Stimulated activated CD8-positive, alpha-beta memory T cell treated with anti-CD3 and anti-CD28 coated beads, Interleukin-15, amount 100 ng/mL, for 1 hour (primary cell): ENCODE data around the gene ELOVL6.
"Not testable (repeated sequence)": the region's sequence is repeated elsewhere in the genome, so short reads cannot be mapped to it uniquely, and the experiment has no call there.

Experiments used
- DNase-seq: peaks from one replicate; pipeline ENCODE4 v3.0.0-alpha.2; 2020; ENCODE audit warnings: low read depth

ELOVL6 gene

DNA sequence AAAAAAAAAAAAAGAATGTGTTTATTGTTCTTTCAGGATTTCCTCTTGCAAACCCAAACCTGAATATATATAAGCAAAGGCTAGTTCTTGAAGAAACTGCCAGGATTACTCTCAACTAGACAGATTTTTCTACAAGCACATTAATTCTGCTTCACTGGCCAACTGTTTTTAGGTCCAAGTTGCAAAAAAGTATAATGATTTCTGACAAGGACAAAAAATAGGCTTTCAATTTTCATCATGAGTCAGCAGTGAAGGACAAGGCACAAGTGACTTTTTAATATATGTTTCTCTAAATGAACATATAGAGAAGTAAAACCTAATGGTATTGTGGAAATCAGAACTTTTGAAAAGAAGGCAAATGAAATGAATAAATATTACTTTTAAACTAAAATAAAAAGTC is 73.7 kb downstream of the ELOVL6 start:
- DNase-seq, result no peak

DNA sequence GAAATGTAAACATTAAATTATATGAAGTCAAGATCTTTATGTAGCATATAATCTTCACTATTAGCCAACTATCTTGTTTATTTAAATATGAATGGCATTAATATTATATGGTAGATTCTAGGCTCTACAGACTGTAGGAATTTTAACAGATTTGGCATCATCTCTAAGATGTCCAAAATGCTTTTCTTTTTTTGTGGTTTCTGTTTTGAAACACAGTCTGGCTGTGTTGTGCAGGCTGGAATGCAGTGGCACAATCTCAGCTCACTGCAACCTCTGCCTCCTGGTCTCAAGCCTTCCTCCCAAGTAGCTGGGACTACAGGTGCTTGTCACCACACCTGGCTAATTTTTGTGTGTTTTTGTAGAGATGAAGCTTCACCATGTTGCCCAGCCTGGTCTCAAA is 76.2 kb downstream of the ELOVL6 start:
- DNase-seq, result no peak

DNA sequence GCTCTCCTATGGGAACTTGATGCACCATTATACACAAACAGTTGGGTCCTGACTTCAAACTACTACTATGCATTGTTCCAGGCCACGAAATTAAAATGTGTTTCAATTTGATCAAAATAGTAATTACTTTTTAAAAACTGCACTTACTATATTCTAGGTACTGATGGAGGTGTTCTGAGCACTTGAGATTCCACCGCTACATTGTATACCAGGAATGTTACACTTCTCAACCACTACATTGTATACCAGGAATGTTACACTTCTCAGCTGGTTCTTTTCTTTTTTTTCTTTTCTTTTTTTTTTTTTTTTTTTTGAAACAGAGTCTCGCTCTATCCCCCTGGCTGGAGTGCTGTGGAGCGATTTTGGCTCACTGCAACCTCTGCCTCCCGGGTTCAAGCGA is 77.9 kb downstream of the ELOVL6 start:
- DNase-seq, result no peak

GRCh38 chr4:110119880-110120279 is 78.5 kb downstream of the ELOVL6 start:
- no peak for DNase-seq

DNA sequence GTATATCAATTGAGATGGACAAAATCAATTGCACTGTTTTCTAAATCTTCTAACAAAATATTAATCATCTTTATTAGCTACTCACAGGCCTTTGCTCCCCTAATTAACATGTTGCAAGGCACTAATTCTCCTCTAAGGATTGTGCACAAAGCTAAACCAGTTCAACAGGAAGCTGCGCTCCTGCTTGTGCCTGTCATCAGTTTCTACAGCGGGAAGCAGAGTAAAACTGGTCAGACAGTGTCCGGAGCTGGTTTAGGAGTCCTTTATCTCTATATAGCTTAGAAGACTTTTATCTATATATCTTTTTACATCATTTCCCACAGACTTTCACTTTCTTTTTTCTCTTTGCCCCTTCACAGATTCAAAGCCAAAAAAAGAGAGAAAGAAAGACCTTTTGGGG is 79.1 kb downstream of the ELOVL6 start:
- no peak for DNase-seq

DNA sequence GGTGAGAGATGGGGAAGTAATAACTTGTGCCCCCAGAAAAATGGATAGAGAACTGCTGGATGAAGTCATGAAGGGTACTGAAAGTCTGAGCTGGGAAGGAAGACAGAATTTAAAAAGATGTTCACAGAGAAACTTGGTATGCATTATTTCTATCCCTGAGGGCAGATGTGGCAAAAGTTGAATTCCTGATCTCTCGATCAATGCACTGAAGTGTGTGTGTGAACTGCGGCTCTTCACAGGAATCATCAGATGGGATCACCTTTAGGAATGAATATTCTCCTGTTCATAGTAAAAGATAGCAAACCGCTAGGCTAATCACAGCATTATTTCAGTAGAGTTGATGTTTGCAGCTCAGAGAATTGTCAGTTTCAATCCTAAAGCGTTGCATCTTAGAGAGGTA is 86.4 kb downstream of the ELOVL6 start:
- no peak for DNase-seq

- DNase-seq, result no peak
Measured at GRCh38 chr4:110109455-110109854, 89.0 kb downstream of the ELOVL6 start.

DNA sequence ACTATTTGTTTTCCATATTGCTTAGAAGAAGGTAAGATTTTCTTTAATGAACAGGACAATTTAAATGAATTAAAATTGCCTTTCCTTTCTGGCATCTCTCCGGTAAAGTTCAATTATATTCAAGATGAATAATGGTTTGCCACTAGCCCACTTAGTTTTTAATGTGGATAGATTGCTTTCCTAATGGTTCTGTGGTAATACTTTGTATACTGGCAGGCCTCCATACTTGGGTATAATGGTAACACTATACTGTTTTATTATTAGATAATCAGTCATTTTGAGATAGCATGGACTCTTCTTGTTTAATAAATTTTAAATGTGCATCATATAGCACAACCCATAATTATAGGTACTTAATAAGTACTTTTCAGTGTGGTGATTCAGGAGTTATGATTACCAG is 89.5 kb downstream of the ELOVL6 start:
- no peak for DNase-seq

- DNase-seq, result no peak
Measured at GRCh38 chr4:110108422-110108821, 90.0 kb downstream of the ELOVL6 start.

DNA sequence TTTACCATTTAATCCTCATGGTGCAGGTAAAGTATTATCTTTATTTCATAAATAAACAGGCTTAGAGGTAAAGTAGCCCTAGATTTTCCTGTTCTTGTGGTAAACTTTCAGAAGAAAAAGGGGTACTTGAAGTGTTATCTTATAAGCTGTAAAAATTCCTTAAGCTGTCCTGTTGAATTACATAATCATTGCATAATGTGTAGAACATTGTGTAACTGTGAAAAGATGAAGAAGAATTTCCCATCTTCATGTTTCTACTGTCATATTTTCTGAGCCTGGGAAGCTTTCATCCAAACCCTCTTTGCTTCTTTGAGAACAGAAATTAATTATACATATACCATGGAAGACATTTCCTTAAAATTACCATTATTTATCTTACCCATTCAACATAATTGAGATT is 90.5 kb downstream of the ELOVL6 start:
- DNase-seq, result no peak

DNA sequence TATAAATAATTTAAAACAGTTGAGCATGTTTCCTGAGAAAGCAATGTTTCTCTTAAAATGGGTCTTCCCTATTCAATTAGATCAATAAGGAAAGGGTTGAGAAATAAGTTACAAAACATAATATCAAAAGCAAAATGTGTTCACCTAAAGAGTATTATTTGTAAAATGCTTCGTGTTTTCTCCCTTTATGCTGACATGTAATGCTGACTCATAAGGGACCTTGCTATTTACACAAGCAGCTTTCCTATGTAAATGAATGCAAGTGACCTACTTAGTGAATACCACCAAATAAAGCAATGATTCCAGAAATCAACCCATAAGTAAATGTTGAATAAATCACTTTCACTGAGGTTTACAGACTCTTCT is 91.5 kb downstream of the ELOVL6 start:
- DNase-seq, result no peak

GRCh38 chr4:110104661-110105060 is 93.8 kb downstream of the ELOVL6 start:
- DNase-seq, result no peak

DNA sequence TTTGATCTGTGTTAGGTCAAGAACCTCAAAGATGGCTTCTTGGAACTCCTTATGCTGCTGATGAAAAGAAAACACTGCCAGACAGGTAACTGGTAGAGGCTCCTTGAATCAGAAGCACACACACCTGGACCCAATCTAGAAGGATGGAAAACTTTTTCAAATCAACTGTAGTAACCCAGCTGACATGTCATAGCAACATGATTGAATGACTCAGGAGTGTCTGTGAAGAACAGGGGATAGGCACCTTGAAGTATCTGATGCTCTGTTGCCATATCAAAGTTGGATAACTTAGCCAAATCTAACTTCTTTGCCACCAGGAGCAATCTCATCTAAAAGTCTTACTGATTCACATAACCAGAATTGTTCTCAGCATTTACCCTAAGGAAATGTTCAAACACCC is 98.8 kb downstream of the ELOVL6 start:
- no peak for DNase-seq

DNA sequence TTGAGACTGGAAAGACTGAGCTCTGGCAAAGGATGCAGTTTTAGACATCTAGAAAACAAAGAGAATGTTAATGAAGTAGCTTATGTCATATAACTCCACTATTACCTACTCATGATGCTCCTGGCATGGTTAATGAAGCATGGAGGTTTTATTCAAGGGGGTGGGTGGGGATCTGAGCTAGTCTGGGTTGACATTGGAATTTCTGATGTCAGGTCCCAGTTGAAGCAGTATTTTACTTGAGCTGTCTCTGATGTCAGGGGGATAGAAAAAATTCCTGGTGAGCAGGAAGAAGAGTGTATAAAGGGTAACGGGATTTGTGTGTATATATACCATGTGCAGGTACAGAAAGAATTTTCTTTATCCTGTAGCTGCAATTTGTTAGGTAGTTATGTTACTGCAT is 102.0 kb downstream of the ELOVL6 start:
- DNase-seq, result no peak

GRCh38 chr4:110092646-110093045 is 105.8 kb downstream of the ELOVL6 start:
- no peak for DNase-seq

- no peak for DNase-seq
Measured at GRCh38 chr4:110091434-110092140, 106.8 kb downstream of the ELOVL6 start.

DNA sequence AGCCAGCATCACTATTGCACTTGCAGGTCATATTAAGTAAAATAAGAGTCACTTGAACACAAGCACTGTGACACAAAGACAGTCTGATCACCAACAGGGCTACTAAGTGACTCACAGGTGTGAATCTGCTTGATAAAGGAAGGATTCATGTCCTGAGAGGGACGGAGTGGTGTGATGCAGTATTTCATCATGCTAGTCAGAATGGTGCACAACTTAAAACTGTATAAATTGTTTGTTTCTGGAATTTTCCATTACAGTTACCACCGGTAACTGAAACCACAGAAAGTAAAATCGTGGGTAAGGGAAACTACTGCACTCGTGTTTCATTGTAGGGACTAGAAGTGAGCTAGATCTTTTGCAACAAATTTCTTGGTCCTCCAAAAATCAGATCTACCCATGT is 109.7 kb downstream of the ELOVL6 start:
- no peak for DNase-seq

DNA sequence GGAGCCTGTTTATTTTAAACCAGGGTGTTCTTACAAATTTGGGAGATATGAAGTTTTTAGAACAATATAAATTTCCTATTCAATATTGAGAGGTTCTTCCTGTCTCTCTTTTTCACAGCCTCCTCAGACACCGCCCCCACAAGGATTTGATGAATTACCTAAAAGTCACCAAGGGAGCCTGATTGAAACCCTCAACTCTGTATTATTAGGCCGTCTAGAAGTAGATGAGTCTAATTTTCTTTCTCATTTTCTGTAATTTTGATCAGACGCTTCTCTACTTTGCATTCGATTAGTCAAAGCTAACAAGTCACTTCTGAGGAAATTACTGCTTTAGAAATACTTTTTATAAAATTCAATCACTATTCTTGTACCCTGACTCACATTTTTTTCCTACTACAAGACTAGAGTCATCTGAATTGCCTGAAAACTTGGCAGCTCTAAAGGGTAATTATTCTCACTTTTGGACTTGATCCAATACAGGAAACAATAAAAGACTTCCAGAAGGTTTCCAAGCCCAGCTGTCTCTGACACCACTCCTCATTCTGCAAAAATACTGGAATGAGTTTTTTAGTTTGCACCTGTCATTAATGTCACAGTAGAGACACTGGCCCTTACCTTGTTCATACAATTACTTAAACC is 111.2 kb downstream of the ELOVL6 start:
- DNase-seq, result no peak

DNA sequence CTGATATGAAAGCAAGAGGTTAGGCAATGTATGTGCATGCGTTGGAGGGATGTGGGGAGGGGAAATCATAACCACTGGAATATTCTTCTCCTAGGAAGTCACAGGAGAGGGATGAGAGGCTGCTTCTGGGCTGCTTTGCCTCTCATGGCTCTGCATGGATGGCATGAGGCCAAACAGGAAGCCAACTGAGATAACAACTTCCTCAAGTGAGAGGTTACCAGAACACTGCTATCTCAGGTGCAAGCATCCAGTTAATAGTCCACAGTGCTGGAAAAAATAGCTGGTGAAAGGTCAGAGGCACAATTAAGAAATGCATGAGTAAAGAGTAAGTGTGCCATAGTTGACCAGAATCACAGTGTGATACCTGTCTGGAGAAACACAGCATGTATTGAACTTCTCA is 113.3 kb downstream of the ELOVL6 start:
- DNase-seq, result peak; percentile 1

- DNase-seq, result no peak
Measured at GRCh38 chr4:110084154-110084553, 114.3 kb downstream of the ELOVL6 start.

GRCh38 chr4:110078148-110078547 is 120.3 kb downstream of the ELOVL6 start:
- not testable (repeated sequence) for DNase-seq

- DNase-seq, result not testable (repeated sequence)
Measured at GRCh38 chr4:110076828-110077227, 121.6 kb downstream of the ELOVL6 start.

- no peak for DNase-seq
Measured at GRCh38 chr4:110075891-110076290, 122.5 kb downstream of the ELOVL6 start.

DNA sequence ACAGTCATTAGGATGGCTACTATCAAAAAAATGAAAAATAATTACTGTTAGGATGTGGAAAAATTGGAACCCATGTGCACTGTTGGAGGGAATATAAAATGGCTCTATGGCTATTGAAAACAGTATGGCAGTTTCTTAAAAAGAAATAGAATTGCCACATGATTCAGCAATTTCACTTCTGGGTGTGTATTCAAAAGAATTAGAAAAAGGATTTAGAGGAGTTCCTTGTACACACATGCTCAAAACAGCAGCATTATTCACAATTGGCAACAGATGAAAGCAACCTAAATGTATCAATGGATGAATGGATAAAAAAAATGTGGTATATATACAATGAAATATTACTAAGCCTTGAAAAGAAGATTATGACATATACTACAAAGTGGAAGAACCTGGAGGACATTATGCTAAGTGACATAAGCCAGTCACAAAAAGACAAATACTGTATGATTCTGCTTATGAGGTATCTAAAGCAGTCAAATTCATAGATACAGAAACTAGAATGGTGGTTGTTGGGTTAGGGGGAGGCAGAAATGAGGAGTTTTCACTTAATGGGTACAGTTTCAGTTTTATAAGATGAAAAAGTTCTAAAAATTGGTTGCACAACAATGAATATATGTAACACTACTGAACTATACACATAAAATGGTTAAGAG is 123.2 kb downstream of the ELOVL6 start:
- no peak for DNase-seq
